HG03342 (cell line): ENCODE data around the gene KCNK10.

Experiments used
- ATAC-seq: cut with Tn5 transposase; IDR thresholded peaks from one replicate; pipeline ENCODE4 v1.9.1; 2021; ENCODE audit warnings: mild to moderate bottlenecking, moderate library complexity; ENCODE audit not compliant: unreplicated experiment

The KCNK10 gene, protein sequence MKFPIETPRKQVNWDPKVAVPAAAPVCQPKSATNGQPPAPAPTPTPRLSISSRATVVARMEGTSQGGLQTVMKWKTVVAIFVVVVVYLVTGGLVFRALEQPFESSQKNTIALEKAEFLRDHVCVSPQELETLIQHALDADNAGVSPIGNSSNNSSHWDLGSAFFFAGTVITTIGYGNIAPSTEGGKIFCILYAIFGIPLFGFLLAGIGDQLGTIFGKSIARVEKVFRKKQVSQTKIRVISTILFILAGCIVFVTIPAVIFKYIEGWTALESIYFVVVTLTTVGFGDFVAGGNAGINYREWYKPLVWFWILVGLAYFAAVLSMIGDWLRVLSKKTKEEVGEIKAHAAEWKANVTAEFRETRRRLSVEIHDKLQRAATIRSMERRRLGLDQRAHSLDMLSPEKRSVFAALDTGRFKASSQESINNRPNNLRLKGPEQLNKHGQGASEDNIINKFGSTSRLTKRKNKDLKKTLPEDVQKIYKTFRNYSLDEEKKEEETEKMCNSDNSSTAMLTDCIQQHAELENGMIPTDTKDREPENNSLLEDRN

DNA sequence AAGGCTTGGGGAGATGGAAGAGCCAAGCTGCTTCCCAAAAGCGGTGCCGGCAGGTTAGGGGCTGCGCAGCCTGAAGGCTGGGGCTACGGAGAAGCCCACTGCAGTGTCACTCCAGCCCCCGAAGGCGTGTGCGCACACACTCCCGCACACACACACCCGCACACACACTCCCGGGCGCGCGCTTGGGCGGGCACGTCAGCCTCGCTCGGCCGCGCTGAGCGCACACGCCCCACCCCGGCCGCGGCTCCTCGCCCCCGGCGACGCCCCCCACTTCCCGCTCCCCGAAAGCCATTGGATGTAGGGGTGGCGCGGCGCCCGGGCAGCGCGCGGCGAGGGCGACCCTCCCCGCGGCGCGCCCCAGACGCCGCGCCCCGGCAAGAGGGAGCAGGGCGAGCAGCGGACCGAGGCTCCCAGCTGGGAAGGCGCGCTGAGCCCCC lies at the start of gene KCNK10:
TSS of gene KCNK10 (minus strand) at position 184 of the 437 bp plus-strand sequence. CDS start 471 bp downstream, outside the sequence.
- ATAC-seq, result peak; percentile 21

DNA sequence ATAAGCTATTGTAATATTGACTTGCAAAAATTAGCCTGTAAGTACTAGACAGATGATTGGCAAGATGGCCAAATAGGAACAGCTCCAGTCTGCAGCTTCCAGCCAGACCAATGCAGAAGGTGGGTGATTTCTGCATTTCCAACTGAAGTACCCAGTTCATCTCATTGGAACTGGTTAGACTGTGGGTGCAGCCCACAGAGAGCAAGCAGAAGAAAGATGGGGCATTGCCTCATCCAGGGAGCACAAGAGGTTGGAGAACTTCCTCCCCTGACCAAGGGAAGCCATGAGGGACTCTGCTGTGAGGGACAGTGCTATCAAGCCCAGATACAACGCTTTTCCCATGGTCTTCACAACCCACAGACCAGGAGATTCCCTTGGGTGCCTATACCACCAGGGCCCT lies 46.4 kb upstream of the KCNK10 start:
- ATAC-seq, result no peak

DNA sequence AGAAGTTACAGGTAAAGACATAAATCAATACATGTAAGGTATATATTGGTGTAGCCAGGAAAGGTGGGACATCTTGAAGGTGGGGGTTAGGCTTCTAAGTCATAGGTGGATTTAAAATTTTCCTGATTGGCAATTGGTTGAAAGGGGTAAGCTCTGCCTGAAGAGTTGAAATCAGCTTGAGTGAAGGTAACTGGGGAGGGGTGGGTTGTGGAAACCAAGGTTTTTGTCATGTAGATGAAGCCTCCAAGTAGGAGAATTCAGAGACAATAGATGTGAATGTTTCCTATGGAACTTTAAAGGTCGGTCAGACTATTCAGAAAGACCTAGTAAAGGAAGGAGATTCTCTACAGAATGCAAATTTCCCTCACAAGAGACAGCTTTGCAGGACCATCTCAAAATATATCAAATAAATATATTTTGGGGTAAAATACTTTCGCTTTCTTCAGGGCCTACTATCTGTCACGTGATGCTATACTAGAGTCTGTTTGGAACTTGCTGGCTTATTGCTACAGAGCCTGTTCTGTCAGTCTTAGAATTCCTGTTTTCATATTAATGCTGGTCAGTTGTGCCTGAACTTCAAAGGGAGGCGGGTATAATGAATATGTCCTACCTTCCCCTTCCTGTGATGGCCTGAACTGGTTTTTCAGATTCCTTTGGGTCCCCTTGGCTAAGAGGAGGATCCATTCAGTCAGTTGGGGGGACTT lies 41.8 kb upstream of the KCNK10 start:
- ATAC-seq, result no peak

DNA sequence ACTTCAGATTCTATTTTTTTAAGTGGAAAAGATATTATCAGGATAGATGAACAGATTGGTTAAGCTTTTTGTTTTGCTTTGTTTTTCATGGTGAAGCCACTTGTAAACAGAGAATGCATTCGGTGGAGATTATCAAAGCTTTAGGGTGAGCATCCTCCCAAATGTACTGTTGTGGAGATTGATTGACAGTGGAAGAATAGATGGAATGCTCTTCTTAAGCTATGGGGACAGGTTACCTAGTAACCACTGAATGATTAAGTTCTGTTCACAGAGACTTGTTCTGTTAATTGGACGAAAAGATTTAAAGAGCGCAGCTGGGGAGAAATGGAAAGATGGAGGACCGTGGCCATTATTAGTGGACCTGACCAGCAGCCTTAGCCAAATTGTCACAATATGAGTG lies 40.6 kb upstream of the KCNK10 start:
- ATAC-seq, result no peak

DNA sequence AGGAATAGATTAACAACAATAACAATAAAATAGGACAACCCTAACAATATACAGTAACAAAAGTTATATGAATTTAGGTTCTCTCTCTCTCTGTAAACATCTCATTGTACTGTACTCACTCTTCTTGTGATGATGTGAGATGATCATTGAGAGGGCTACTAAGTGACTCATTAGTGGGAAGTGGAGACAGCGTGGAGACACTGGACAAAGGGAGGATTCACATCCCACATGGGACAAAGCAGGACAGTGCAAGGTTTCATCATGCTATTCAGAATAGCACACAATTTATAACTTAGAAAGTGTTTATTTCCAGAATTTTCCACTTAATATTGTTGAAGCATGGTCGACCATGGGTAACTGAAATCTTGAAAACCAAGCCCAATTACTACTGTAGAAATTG lies 36.4 kb upstream of the KCNK10 start:
- no peak for ATAC-seq

DNA sequence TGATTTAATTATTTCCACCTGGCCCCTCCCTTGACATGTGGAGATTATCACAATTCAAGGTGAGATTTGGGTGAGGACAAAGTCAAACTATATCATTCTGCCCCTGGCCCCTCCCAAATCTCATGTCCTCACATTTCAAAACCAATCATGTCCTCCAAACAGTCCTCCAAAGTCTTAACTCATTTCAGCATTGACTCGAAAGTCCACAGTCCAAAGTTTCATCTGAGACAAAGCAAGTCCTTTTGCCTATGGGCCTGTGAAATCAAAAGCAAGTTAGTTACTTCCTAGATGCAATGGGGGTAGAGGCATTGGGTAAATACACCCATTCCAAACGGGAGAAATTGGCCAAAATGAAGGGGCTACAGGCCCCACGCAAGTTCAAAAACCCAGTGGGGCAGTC lies 31.3 kb upstream of the KCNK10 start:
- ATAC-seq, result no peak

DNA sequence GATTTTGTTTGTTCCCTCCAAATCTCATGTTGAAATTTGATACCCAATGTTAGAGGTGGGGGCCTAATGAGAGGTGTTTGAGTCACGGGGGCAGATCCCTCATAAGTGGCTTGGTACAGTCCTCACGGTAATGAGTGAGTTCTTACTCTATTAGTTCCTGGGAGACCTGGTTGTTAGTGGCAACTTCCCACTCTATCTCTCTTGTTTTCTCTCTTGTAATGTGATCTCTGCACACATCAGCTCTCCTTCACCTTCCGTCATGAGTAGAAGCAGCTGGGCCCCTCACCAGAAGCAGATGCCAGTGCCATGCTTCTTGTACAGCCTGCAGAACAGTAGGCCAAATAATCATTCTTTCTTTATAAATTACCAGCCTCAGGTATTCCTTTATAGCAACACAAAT lies 29.6 kb upstream of the KCNK10 start:
- no peak for ATAC-seq

DNA sequence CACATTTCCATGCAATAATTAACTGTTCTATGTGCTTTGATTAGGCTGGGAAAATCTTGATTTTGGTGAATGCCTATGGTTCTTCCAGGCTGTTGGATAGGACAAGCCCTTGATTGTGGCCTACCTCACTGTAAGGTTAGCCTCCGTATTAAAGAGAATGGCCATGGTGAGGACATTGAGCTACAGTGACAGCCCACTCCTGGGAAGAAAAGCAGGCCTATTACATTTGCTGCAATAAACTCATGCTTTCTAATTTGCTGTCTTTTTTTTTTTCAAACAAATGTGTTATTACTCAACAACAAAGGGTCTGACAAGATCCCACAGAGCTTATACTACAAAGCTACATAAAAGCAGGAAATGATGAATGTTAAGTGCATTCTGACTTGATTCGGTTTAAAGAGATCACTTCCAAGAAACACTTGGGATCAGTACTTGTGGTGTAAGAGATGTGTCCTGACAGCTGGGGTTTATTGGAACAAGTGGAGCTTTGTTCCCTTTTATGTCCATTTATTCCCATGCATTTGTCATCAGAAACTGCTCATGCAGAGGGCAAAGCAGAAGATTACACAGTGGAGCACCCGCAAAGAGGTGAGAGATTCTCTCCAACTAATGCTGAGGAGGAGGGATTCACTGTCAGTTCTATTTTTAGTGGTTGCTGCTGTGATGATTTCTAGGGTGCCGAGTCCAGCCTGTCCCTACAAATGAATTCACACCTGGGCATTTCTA lies 29.1 kb upstream of the KCNK10 start:
- no peak for ATAC-seq

DNA sequence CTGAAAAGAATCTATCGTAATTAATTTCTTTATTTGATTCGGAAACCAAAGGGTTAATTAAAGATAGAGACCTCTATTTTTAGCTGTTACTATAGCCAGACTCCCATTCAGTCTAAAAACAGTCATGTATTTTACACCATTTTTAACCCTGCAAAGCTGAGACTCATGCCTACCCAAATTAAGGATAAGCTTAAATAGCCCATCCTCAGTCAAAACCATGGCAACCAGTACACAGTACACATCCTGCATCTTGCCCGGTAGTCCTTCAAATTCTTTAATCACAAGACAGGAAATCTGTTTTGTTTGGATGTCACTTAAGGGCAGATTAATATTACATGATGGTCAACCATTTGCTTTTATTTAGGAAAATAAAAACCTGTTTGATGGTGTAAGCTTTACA lies 25.5 kb upstream of the KCNK10 start:
- no peak for ATAC-seq

DNA sequence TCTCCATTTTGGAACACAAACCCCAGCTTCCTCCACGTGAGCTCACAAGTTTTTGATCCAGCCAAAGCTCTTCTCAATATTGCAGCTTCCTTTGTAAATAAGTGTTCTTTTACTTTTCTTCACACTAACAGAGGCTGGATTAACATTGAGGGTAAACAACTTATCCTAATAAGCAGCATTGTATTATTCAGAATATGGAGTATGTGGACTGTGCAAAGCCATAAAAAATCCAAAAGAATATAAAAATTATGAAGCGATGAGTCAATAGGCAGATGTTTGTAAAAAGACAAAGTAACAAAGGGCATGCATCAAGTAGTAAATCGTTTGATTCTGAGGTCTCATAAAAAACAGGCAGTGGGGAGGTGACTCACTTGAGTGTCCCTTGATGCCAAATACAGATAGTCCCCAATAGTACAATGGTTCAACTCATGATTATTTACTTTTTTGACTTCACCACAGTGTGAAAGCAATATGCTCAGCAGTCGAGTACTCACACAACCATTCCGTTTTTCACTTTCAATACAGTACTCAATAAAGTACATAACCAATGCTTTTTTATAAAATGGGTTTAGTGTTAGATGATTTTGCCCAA lies 23.1 kb upstream of the KCNK10 start:
- no peak for ATAC-seq

DNA sequence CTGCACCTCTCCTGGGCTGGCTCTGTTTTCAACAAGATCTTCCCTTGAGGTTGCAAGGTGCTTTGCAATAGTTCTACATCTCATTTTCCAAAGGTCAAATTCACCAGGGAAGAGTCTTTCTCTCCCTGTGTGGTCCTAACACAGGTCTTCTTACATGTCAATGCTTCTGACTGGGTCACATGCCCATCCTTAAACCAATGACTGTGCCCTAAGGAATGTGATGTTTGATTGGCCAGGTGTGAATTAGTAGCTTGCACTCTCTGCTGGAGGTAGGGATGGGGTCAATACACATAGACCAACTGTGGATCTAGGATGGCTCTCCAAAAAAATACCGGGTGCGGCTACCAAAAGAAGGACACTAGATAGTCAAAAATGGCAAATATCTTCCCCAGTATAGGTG lies 19.9 kb upstream of the KCNK10 start:
- ATAC-seq, result no peak

DNA sequence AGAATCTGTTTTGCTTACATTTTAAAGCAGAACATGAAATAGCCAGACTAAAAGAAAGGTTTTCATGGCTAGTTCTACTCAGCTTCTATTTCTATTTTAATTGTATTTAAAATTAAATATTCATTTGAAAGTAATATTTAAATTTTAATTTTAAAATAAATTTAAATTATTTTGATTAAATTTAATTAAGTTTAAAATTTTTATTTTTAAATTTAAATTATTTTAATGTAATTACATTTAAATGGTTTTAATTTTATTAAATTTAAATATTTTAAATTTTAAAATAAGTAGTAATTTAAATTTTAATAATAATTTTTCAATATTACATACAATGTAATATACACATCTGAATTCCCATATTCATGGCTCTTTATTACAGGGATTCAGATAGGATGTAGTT lies 17.3 kb upstream of the KCNK10 start:
- no peak for ATAC-seq

DNA sequence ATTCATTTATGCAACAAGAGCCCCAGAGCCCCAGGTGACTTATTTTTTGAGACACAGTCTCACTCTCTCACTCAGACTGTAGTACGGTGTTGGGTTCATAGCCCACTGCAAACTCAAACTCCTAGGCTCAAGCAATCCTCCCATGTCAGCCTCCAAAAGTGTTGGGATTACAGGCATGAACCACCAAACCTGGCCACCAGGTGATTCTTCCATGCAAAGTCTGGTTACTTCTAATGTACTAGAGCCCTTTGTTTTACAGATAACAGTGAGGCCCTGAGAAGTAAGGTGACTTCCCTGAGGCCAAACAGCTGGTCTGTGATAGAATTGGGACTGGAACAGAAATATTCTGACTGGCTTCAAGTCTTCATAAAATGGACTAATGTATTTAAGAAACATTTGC lies 10.0 kb upstream of the KCNK10 start:
- ATAC-seq, result no peak

DNA sequence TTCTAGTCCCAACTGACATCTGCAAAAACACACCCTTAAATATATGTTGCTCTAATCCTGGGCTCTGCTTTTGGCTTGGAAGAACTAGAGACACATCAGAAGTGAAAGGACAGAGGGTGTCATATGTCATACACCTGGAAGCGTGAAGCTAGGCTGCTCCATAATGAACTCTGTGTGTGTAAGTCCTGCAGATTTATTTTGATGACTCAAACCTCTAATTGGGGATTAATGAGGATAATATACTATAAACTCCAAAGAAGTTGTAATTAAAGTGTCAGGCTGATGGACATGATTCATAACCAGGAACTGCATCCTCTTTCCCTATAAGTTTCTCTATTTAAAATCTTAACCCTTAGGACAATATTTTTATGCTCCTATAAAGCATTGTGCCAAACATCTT lies 4.4 kb upstream of the KCNK10 start:
- no peak for ATAC-seq

DNA sequence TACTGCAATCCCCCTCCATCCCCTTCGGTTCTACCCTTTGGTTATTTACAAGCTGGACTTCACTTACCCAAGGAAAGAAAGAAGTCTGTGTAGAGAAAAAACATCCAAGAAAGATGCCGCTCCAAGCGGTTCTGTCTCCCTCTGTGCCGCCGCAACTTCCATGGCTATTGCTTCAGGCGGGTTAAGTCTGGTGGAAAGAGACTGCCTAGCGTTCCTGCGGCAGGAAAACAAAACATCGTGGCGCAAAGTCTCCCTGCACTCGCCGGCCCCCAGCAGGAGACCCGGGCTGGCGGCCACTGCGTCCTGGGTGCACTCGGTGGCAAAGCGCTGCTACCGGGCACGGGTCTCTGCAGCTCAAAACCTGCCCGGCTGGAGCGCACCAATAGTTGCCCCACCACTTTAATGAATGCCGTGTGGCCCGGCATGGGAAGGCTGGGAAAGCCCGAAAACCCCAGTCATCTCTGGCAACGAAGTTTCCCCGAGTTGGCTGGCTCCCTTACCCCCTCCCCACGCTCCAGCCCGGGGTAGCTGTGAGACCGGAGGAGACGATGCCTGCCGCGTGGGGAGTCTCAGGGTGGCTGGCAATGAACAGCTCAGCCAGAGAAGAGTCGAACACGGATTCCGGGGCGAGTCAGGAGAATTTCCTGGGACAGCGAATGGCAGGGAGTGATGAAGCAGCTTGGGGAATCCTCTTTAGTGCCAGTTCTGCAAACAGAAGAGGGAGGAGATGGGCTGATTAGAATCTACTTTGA lies 3.5 kb upstream of the KCNK10 start:
- ATAC-seq, result no peak

DNA sequence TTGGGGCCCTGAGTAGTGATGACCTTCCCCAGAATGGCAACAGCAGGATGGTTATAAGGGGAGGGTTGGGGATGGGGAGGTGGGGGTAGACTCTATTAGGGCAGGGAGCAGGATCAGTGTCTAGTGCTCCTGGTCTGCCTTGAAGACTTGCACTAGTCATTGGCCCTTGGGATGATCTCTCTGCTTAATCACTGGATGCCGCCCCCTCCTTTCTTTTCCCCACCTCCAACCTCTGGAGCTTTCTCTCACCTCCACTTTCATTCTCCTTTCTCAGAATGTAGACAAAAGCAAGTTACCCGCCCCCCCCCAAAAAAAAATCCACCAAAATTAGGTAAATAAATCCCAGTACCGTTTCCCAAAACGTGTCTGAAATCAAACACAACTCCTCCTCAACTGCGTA lies 2.8 kb upstream of the KCNK10 start:
- ATAC-seq, result no peak

DNA sequence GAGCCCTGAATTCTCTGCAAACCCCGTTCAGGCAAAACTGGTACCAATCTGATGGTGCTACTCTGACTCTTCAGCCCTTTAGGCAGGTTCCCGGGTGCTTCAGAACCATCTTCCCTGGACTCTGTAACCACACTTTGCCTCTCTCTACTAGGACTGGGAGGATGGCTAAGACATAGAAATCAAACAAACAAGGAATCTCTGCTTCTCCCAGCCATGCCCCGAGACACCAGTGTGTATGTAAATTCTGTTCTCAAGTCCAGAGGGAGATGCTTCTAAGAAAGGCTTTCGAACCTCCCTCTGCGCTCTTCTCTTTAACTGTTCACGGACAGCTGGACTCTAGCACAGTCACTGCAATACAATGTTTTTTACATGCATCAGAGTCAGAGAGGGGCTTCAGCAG lies 1.9 kb upstream of the KCNK10 start:
- no peak for ATAC-seq

DNA sequence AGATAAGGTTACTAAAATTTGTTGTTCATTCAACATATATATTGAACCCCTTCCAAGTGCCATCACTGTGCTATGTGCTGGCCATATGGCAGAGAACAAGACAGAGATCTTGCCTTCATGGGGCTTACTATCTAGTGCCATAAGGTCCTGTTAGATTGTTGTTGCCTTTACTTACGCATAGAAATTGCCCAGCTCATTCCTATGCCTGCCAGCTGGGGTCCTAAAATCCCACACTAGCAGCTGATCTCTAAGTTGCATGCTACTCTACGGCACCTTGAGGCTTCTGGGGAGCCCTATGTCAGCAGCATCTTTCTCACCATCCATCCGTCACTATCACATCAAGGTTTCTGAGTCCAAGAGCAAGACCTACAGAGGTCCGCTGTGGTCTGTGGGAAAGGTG lies 1.4 kb upstream of the KCNK10 start:
- ATAC-seq, result no peak

DNA sequence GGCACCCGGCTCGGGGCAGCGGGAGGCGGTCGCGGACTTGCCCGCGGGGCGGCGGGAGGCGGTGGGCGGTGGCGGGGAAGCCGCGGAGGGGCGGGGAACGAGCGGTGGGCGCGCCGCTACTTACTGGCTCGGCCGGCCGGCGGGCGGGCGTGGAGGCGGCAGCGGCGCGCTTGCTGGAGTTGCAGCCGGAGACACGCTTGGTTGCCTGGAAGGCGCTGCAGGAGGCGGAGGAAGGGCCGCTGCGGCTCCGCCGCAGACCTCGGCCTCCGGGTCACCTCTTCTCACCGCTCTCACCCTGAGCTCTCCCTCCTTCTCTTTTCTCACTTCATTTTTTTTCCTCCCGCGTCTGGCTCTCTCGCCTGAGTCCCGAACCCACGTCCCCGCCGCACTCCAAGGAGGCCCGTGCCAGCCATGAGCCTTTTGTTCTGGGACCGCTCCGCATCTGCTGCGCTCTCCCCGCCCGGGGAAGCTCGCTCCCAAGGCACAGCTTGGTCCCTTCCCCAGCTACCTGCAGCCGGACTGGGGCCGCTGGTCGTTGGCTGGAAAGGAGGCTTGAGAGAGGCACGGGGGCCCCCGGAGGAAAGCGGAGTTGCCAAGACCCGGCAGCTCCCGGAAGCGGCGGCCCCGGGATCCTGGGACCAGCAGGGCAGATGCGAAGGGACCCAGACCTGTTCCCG lies 592 bp upstream of the KCNK10 start:
- ATAC-seq, result peak; percentile 88
